Body of pancreas (tissue), 4 donors: ENCODE data around the gene DNAJB2.
A peak's percentile ranks its signal among the peaks of the same experiment; 100 is the strongest.

Experiments used
- CTCF ChIP-seq, 7 experiments: fragments of 450-650 bp in 4 of 7; fragments of 200-600 bp in 3 of 7; sonication (generic) in 3 of 7; IDR thresholded peaks; one replicate each; pipeline ENCODE4 v1.5.1; 2016 to 2019; ENCODE audit warnings: antibody characterized with exemption in 7 of 7
- POLR2A ChIP-seq, 3 donors: fragments of 450-650 bp; IDR thresholded peaks; one replicate each; pipeline ENCODE4 v1.6.1; 2016; ENCODE audit warnings: antibody characterized with exemption in 3 of 3, mild to moderate bottlenecking in 2 of 3

GRCh38 chr2:219309278-219309677 lies 30.1 kb downstream of the DNAJB2 start, which contains the start of gene PTPRN:
- TF ChIP-seq CTCF (IDR thresholded peaks at IDR 0.05) = no peak
- peak in 1 of 3 donors; percentile 9 for TF ChIP-seq POLR2A (IDR thresholded peaks at IDR 0.05)
